Measurements from ENCODE around the gene SNAI3.

The SNAI3 gene

DNA sequence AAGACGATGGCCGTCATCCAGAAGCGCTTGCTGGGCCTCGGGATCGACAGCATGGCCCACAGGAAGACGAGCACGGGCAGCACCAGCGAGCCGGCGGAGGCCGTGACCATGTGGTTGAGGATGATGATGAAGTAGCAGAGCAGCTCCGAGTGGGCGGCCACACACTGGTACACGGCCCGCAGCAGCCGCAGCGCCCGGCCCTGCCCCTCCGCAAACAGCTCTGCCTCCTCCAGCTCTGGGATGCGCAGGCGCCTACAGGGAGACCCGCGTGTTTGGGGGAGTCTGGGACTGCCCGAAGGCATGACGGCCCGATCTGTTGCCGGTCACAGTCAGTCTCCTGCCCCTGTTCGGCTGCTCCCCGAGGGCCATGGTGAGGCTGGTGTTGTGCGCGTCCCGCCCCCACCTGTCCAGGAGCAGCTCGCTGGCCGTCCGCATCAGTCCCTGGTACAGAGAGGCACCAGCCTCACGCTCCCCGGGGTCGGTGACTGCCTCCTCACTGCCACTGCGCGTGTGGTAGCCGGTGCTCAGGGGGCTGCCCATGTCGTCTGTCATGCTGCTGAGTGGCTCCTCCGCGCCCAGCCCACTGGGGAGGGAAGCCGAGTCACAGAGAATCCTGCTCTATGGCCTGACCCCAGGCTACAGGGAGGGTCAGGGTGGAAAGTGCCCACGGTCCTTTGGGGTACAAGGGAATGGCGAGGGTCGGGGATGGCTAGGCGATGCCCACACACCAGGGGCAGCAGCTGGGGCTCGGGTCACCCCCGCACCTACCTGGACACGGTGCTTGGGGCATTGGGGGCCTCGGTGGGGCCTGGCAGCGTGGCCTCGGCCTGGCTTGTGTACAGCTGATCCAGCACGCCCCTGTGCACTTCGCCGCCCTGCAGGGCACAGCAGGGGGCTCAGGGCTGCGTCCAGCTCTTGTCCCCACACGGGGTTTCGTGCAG is 35.8 kb upstream of the SNAI3 start:
- no peak for DNase-seq (ENCODE audit: low read depth in 1 of 2, low spot score in 1 of 2)

DNA sequence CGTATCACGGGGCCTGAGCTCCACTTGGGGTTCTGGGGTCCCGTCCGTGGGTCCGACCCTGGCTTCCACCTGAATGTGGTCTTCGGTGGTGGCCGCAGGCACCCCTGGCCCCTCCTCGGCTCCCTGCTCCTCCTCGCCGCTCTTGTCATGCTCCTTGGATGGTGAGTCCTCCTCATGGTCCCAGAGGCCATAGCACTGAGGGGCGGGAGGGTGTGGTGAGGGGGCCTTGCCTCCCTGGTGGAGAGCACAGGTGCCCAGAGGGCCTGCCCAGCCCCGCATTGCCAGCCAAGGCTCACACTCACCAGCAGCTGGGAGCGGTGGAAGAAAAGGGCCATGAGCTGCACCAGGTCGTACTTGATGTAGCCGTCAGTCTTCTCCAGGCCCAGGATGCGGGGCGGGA is 34.9 kb upstream of the SNAI3 start:
- DNase-seq (ENCODE audit: low read depth in 1 of 2, low spot score in 1 of 2): no peak

GRCh38 chr16:88720396-88720970 is 34.2 kb upstream of the SNAI3 start:
- DNase-seq (ENCODE audit: low read depth in 1 of 2, low spot score in 1 of 2): no peak

- no peak for DNase-seq (ENCODE audit: low read depth in 1 of 2, low spot score in 1 of 2)
Observed at GRCh38 chr16:88719933-88720296, 33.6 kb upstream of the SNAI3 start.

GRCh38 chr16:88719267-88719932 is 33.1 kb upstream of the SNAI3 start:
- DNase-seq (ENCODE audit: low read depth in 1 of 2, low spot score in 1 of 2): no peak

- DNase-seq (ENCODE audit: low read depth in 1 of 2, low spot score in 1 of 2): no peak
Observed at GRCh38 chr16:88718178-88718577, 31.9 kb upstream of the SNAI3 start.

GRCh38 chr16:88716601-88717001 is 30.3 kb upstream of the SNAI3 start:
- DNase-seq (ENCODE audit: low read depth in 1 of 2, low spot score in 1 of 2): no peak

DNA sequence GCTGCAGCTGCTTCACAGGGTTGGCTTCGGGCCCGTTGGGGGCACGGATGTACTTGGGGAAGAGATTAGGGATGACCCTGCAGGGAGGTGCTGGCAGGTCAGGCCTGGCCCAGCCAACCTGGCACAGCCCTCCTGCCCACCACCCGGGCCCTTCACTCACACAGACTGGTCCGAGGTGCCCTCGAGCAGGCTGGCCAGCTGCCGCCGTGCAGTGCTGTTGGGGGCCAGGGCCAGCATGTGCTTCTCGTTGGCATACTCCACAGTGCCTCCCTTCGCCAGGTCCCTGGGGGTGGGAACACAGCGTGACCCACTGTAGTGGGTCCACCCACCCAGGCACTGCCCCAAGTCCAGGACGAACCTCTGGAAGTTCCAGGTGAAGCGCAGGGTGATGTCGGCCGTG is 29.9 kb upstream of the SNAI3 start:
- DNase-seq (ENCODE audit: low read depth in 1 of 2, low spot score in 1 of 2): no peak

- no peak for DNase-seq (ENCODE audit: low read depth in 1 of 2, low spot score in 1 of 2)
Observed at GRCh38 chr16:88715312-88716190, 29.2 kb upstream of the SNAI3 start.

DNA sequence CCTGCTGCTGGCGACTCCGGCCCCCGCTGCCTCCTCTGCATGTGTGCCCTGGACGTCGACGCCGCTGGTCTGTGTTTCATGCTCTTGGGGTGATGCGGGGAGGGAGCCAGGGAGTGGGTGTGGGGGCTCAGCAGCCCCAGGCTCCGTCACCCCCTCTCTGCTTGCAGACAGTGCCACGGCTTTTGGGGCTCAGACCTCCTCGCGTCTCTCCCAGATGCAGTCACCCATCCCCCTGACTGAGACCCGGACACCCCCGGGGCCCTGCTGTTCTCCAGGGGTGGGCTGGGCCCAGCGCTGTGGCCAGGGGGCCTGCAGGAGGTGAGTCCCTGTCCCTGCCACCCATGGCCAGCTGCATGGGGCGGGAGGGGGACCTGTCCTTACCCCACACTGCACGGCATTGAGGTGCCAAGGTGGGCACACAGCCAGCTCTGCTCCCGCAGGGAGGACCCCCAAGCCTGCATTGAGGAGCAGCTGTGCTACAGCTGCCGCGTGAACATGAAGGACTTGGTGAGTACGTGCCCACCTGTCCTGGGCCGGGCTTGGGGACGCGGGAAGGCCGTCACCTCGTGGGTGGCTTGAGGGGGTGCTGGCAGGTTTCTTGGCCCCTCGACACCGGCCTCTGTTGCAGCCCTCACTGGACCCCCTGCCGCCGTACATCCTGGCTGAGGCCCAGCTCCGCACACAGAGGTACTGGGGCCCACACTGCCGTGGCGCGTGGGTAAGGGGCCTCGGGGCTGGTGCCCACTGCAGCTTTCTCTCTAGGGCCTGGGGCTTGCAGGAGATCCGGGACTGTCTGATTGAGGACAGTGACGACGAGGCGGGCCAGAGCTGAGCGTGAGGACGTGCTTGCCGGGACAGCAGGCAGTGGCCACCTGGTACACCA is 28.4 kb upstream of the SNAI3 start:
- DNase-seq (ENCODE audit: low read depth in 1 of 2, low spot score in 1 of 2): no peak

DNA sequence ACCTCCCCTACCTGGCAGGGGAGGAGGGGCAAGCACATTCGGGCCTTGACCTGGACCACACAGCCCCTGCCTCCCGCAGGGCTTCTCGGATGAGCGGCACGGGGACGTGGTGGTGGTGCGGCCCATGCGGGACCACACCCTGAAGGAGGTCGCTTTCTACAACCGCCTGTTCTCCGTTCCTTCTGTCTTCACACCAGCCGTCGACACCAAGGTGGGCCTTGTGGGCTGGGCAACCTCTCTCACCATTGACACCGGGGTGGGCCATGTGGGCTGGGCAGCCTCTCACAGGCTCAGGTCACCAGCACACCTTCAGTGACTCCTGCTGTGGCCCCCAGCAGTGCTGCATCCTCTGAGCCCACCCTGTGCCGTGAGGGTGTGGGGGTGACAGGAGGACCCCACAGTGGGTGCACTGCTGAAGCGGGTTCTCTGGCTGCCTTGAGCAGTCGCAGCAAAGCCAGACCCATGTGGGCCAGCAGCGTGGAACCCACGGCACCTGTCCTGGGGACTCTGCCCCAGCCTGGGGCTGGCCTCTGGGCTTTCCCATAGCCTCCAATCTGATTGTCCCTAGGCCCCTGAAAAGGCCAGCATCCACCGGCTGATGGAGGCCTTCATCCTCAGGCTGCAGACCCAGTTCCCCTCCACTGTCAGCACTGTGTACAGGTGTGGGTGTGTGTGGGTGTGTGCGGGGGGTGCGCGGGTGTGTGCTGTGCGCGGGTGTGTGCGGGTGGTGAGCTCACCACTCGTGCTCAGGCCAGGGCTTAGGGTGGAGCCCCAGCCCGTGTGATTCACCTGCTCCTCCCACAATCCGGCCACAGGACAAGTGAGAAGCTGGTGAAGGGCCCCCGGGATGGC is 27.5 kb upstream of the SNAI3 start:
- no peak for DNase-seq (ENCODE audit: low read depth in 1 of 2, low spot score in 1 of 2)

- DNase-seq (ENCODE audit: low read depth in 1 of 2, low spot score in 1 of 2): no peak
Observed at GRCh38 chr16:88713054-88713453, 26.7 kb upstream of the SNAI3 start.

DNA sequence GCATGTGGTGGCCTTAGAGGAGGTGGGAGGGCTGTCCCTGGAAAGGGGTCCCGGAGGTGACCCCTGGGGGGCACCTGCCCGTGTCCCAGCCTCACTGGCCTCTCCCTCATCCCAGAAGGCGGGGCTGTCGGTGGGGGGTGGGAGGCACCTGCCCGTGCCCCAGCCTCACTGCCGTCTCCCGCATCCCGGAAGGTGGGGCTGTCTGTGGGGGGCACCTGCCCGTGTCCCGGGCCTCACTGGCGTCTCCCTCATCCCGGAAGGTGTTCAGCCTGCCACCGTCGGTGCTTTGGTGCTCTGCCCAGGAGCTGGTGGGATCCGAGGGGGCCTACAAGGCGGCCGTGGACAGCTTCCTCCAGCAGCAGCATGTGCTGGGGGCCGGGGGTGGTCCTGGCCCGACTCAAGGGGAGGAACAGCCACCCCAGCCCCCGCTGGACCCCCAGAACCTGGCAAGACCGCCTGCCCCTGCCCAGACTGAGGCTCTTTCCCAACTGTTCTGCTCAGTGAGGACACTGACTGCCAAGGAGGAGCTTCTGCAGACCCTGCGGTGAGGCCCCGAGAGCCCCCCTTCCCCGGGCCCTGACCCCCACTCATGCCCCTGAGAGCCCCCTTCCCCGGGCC is 26.2 kb upstream of the SNAI3 start:
- DNase-seq (ENCODE audit: low read depth in 1 of 2, low spot score in 1 of 2): no peak

GRCh38 chr16:88711750-88712340 is 25.5 kb upstream of the SNAI3 start:
- DNase-seq (ENCODE audit: low read depth in 1 of 2, low spot score in 1 of 2): no peak

DNA sequence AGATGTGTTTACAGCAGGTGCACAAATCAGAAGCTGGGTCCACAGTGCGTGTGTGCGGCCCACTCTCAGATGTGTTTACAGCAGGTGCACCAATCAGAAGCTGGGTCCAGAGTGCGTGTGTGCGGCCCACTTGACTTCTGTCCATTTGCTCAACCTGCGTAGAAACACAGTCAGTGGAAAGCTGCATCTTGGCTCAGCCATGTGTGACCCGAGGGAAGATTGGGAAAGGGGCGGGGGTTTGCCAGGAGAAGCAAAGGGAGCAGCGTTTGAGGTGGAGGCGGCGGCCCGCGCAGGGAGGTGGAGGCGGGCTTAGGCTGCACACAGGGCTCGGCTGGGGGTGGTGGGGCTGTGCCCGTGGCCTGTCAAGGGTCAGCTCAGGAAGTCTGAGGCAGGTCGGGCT is 24.2 kb upstream of the SNAI3 start:
- DNase-seq (ENCODE audit: low read depth in 1 of 2, low spot score in 1 of 2): no peak

DNA sequence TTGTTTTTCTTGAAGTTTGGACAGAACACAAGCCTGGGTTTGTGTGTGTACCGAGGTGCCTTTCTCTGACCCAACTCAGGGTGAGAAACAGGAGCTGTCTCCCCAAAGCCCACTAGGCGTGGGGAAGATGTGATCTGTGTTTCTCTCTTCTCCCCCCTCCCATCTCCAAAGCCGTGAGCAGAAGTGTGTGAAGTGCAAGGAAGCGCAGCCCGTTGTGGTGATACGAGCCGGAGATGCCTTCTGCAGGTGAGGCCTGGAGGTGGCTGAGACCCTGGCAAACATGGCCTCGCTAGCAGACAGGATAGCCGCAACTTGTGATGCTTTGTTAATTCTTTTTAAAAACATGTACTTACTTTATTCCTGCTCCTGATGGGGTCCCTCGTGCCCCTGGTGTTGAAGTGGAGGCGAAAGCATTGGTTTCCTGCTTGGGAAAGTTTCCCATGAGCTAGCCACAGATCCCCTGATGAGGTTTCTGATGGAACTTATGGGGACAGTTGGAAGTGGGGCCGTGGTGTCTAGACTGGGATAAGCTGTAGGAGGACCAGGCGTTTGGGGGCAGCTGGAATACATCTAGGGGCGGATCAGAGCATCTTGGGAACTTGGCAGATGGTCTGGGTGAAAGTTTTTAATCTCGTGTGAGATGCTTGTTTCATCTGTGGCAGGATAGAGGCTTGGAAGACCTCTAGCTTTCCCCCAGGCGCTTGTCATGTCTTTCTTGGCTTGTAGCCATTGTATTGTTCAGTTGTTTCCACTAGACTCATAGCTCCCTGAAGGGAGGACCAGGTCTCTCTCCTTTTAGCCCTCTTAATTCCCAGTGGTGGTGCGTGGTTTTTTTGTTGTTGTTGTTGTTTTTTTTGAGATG is 20.9 kb upstream of the SNAI3 start:
- no peak for DNase-seq (ENCODE audit: low read depth in 1 of 2, low spot score in 1 of 2)

GRCh38 chr16:88706229-88706964 is 20.1 kb upstream of the SNAI3 start, which contains the start of the genes CTU2 and RNF166:
Gene CTU2 (plus strand): TSS chr16:88706503. CDS start chr16:88706531, 28 bp downstream.
Gene RNF166 (minus strand): TSS chr16:88706408. CDS start chr16:88706325, 83 bp downstream.
- DNase-seq (ENCODE audit: low read depth in 1 of 2, low spot score in 1 of 2): peak; percentile 80 to 92

Data from stimulated activated CD4-positive, alpha-beta T cell treated with anti-CD3 and anti-CD28 coated beads, Interleukin-15, amount 100 ng/mL, for 1 hour (primary cell).